Endothelial cell (in vitro differentiated cells): ENCODE data around the gene RAB17. TPM values are rescaled to one million over a fixed set of nuclear protein-coding genes. Genes with fewer than 3 reads are reported as not detected.

Experiments
- DNase-seq: peaks from one replicate; pipeline ENCODE4 v3.0.0; 2021; ENCODE audit warnings: low spot score
- H3K27ac Mint-ChIP-seq: one replicate; pipeline ENCODE4 v1.8.0; 2021; ENCODE audit warnings: mixed read lengths, inconsistent platforms; ENCODE audit not compliant: unreplicated experiment
- H3K27me3 Mint-ChIP-seq: one replicate; pipeline ENCODE4 v1.8.0; 2021; ENCODE audit warnings: mild to moderate bottlenecking, moderate library complexity, mixed read lengths, inconsistent platforms; ENCODE audit not compliant: unreplicated experiment
- H3K36me3 Mint-ChIP-seq: one replicate; pipeline ENCODE4 v1.8.0; 2021; ENCODE audit warnings: mild to moderate bottlenecking, low read depth, mixed read lengths, inconsistent platforms; ENCODE audit not compliant: unreplicated experiment
- H3K4me1 Mint-ChIP-seq: one replicate; pipeline ENCODE4 v1.8.0; 2021; ENCODE audit warnings: mild to moderate bottlenecking, mixed read lengths, inconsistent platforms; ENCODE audit not compliant: unreplicated experiment
- H3K4me3 Mint-ChIP-seq: one replicate; pipeline ENCODE4 v1.8.0; 2021; ENCODE audit warnings: mild to moderate bottlenecking, mixed read lengths, inconsistent platforms; ENCODE audit not compliant: unreplicated experiment
- H3K9me3 Mint-ChIP-seq: one replicate; pipeline ENCODE4 v1.8.0; 2021; ENCODE audit warnings: mixed read lengths, inconsistent platforms; ENCODE audit not compliant: unreplicated experiment
- CTCF ChIP-seq: fragments of 200-600 bp; sonication (generic); IDR thresholded peaks from one replicate; pipeline ENCODE4 v1.5.0; 2021; ENCODE audit warnings: antibody characterized with exemption; ENCODE audit not compliant: unreplicated experiment
- total RNA-seq: library from RNA; stranded (reverse); fragmentation: NEBNext Ultra II Directional; extraction: Animal tissue kit (Norgen Biotek cat#: 25700); gene quantifications from one replicate; pipeline ENCODE4 v1.2.1, GENCODE V29; 2021; ENCODE audit not compliant: unreplicated experiment

The RAB17 gene
- total RNA-seq, 1 donor from 2014 or later, result 1.5 TPM

- no peak for DNase-seq
- Mint-ChIP-seq H3K36me3 (no peaks in the 10 kb centered on the region), H3K9me3 (no peaks in the 10 kb centered on the region), H3K4me1 (peaks cover 3% of the 10 kb centered on the region), H3K4me3 (no peak overlapping the region), H3K27ac (no peak overlapping the region), H3K27me3 (peaks cover 7% of the 10 kb centered on the region)
- no peak for TF ChIP-seq CTCF
Observed at GRCh38 chr2:237574467-237574866, 16.1 kb downstream of the RAB17 start.

- no peak overlapping the region for H3K4me3 Mint-ChIP-seq
- no peak overlapping the region for H3K27ac Mint-ChIP-seq
- DNase-seq, result no peak
- no peak for TF ChIP-seq CTCF
- H3K36me3 Mint-ChIP-seq, result no peaks in the 10 kb centered on the region
- H3K9me3 Mint-ChIP-seq, result no peaks in the 10 kb centered on the region
- H3K27me3 Mint-ChIP-seq, result peaks cover 8% of the 10 kb centered on the region
- H3K4me1 Mint-ChIP-seq, result peaks cover 3% of the 10 kb centered on the region
Observed at GRCh38 chr2:237573721-237574415, 16.7 kb downstream of the RAB17 start.

- H3K27ac Mint-ChIP-seq, result no peak overlapping the region
- H3K36me3 Mint-ChIP-seq, result no peaks in the 10 kb centered on the region
Observed at GRCh38 chr2:237572742-237573101, 17.8 kb downstream of the RAB17 start.

GRCh38 chr2:237572021-237572741 lies 18.4 kb downstream of the RAB17 start:
- H3K27me3 Mint-ChIP-seq, result peaks cover 14% of the 10 kb centered on the region
- no peaks in the 10 kb centered on the region for H3K36me3 Mint-ChIP-seq
- TF ChIP-seq CTCF, result peak; percentile 93
- peak; percentile 95 for DNase-seq
- no peak overlapping the region for H3K27ac Mint-ChIP-seq
- peaks cover 3% of the 10 kb centered on the region for H3K4me1 Mint-ChIP-seq
- H3K9me3 Mint-ChIP-seq, result no peaks in the 10 kb centered on the region
- no peak overlapping the region for H3K4me3 Mint-ChIP-seq

More at GRCh38 chr2:237572742-237573101, 17.8 kb downstream of the RAB17 start:
- Mint-ChIP-seq H3K9me3 (no peaks in the 10 kb centered on the region), H3K4me3 (no peak overlapping the region), H3K4me1 (peaks cover 3% of the 10 kb centered on the region), H3K27me3 (peaks cover 11% of the 10 kb centered on the region)
- TF ChIP-seq CTCF, result no peak
- DNase-seq, result no peak

GRCh38 chr2:237571551-237571950 lies 19.0 kb downstream of the RAB17 start:
- Mint-ChIP-seq H3K27me3 (peaks cover 14% of the 10 kb centered on the region), H3K4me3 (no peak overlapping the region), H3K36me3 (no peaks in the 10 kb centered on the region), H3K9me3 (no peaks in the 10 kb centered on the region), H3K27ac (no peak overlapping the region), H3K4me1 (peaks cover 3% of the 10 kb centered on the region)
- TF ChIP-seq CTCF, result no peak
- no peak for DNase-seq
